GM18858 (cell line): Measurements from ENCODE around the gene IL17D.
"Not testable (repeated sequence)": the region's sequence is repeated elsewhere in the genome, so short reads cannot be mapped to it uniquely, and the experiment has no call there.

Experiments used
- ATAC-seq: cut with Tn5 transposase; IDR thresholded peaks from one replicate; pipeline ENCODE4 v1.9.1; 2021; ENCODE audit not compliant: unreplicated experiment

The IL17D gene

GRCh38 chr13:20718958-20719566 lies 15.6 kb downstream of the IL17D start:
- no peak for ATAC-seq

GRCh38 chr13:20719783-20720182 lies 16.3 kb downstream of the IL17D start:
- ATAC-seq = no peak

- ATAC-seq = no peak
Observed at GRCh38 chr13:20720499-20720898, 17.0 kb downstream of the IL17D start.

GRCh38 chr13:20721058-20721453 lies 17.6 kb downstream of the IL17D start:
- ATAC-seq = no peak

- no peak for ATAC-seq
Observed at GRCh38 chr13:20721454-20722357, 18.2 kb downstream of the IL17D start.

GRCh38 chr13:20727856-20728255 lies 24.4 kb downstream of the IL17D start:
- no peak for ATAC-seq

- no peak for ATAC-seq
Observed at GRCh38 chr13:20728579-20729311, 25.2 kb downstream of the IL17D start.

GRCh38 chr13:20729633-20730585 lies 26.4 kb downstream of the IL17D start:
- no peak for ATAC-seq

GRCh38 chr13:20738616-20739015 lies 35.1 kb downstream of the IL17D start:
- ATAC-seq = no peak

GRCh38 chr13:20740021-20740420 lies 36.5 kb downstream of the IL17D start:
- ATAC-seq = no peak

GRCh38 chr13:20743830-20744404 lies 40.4 kb downstream of the IL17D start:
- not testable (repeated sequence) for ATAC-seq

GRCh38 chr13:20749377-20749776 lies 45.9 kb downstream of the IL17D start:
- ATAC-seq = no peak

GRCh38 chr13:20754009-20754408 lies 50.5 kb downstream of the IL17D start:
- no peak for ATAC-seq

GRCh38 chr13:20760872-20761271 lies 57.4 kb downstream of the IL17D start:
- no peak for ATAC-seq

- no peak for ATAC-seq
Observed at GRCh38 chr13:20767309-20767943, 63.9 kb downstream of the IL17D start.

- no peak for ATAC-seq
Observed at GRCh38 chr13:20769091-20769490, 65.6 kb downstream of the IL17D start.

- no peak for ATAC-seq
Observed at GRCh38 chr13:20769834-20770233, 66.3 kb downstream of the IL17D start.
